HEK293T (cell line): ENCODE measurements around the gene TMEM203.

Experiments used
- ARNT ChIP-seq: fragments of 450-650 bp; IDR thresholded peaks from 2 replicates; pipeline ENCODE4 v1.6.1; 2017; ENCODE audit warnings: mild to moderate bottlenecking
- ELF4 ChIP-seq: fragments of 450-650 bp; IDR thresholded peaks from 2 replicates; pipeline ENCODE4 v1.6.1; 2017; ENCODE audit warnings: antibody characterized with exemption
- FOXA1 ChIP-seq: fragments of 450-650 bp; IDR thresholded peaks from 2 replicates; pipeline ENCODE4 v1.6.1; 2016; ENCODE audit warnings: mild to moderate bottlenecking
- FOXK2 ChIP-seq: fragments of 450-650 bp; IDR thresholded peaks from 2 replicates; pipeline ENCODE4 v1.6.1; 2016; ENCODE audit warnings: mild to moderate bottlenecking
- LEF1 ChIP-seq: fragments of 450-650 bp; IDR thresholded peaks from 2 replicates; pipeline ENCODE4 v1.6.1; 2017; ENCODE audit warnings: mild to moderate bottlenecking, borderline replicate concordance
- PKNOX1 ChIP-seq: fragments of 450-650 bp; IDR thresholded peaks from 2 replicates; pipeline ENCODE4 v1.6.1; 2016
- SUZ12 ChIP-seq: fragments of 450-650 bp; IDR thresholded peaks from 2 replicates; pipeline ENCODE4 v1.6.1; 2016; ENCODE audit warnings: mild to moderate bottlenecking
- TARDBP ChIP-seq: fragments of 450-650 bp; IDR thresholded peaks from 2 replicates; pipeline ENCODE4 v1.6.1; 2016
- ZNF384 ChIP-seq: fragments of 450-650 bp; IDR thresholded peaks from 2 replicates; pipeline ENCODE4 v1.6.1; 2016

DNA sequence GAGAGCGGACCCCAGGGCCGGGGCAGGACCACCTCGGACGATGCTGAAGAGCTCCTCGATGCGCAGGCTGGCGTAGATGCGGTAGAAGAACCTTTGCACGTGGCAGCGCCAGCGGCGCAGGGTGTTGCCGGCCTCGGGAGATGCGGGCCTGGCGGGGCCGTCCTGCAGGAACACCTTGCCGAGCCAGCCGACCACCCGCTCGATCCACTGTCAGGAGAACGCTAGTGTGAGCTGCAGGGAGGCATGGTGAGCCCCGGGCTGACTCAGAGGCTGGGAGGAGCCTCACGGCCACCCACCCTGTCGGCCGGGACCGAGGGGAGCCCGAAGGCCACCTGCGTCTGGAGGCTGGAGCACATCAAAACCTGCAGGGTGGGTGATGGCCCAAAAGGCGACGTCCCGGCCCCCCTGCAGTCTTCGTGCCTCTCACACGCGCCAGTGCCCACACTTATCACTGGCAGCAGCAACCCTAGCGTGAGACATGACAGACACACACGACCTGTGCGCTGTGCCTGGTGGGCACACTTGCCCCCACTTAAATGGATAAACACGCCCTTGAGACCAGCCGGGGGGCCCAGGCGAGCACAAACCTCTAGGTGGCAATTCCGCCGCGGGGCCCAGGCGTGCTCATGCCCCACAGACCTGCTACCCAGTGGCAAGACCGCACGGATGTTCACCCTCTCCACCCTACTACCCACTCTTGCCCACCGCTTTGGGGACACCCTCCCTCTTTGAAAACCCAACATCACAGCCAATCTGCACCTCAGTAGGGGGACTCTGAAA lies 20.4 kb downstream of the TMEM203 start:
- TF ChIP-seq ARNT (no peak), SUZ12 (no peak), TARDBP (no peak), FOXK2 (no peak), PKNOX1 (no peak), ELF4 (no peak), FOXA1 (no peak), ZNF384 (no peak), LEF1 (no peak)
